Kidney epithelial cell (primary cell): Measurements from ENCODE around the gene CELSR1. TPM values are rescaled to one million over a fixed set of nuclear protein-coding genes. Genes with fewer than 3 reads are reported as not detected.

Source experiments
- DNase-seq: peaks from one replicate; pipeline ENCODE4 v3.0.0-alpha.2; 2010; ENCODE audit warnings: low read depth
- H3K27me3 ChIP-seq: 2 replicates; pipeline ENCODE4 v1.6.0; 2011; ENCODE audit warnings: low read length; ENCODE audit not compliant: control insufficient read depth, insufficient read depth
- H3K36me3 ChIP-seq: 2 replicates; pipeline ENCODE4 v1.5.1; 2011; ENCODE audit warnings: low read length; ENCODE audit not compliant: control insufficient read depth, insufficient read depth
- H3K4me3 ChIP-seq: 2 replicates; pipeline ENCODE4 v1.5.1; 2011; ENCODE audit warnings: low read depth, mild to moderate bottlenecking, control low read depth, low read length
- CTCF ChIP-seq: IDR thresholded peaks from 2 replicates; pipeline ENCODE4 v1.5.1; 2011; ENCODE audit warnings: mild to moderate bottlenecking, moderate library complexity, low read length, control low read depth, inconsistent platforms; ENCODE audit not compliant: insufficient read depth, poor library complexity, severe bottlenecking
- total RNA-seq: library from RNA; depleted of rRNA; stranded (reverse); fragments of >200 nt; gene quantifications from 2 replicates; pipeline ENCODE4 v1.2.3, GENCODE V29; 2015

CELSR1 gene
- total RNA-seq, 1 donor from 2014 or later: 180 TPM

- no peak for DNase-seq
- H3K27me3 ChIP-seq: no peaks in the 10 kb centered on the region
- H3K4me3 ChIP-seq: no peak overlapping the region
- peaks cover 4% of the 10 kb centered on the region for H3K36me3 ChIP-seq
- no peak for TF ChIP-seq CTCF
Observed at GRCh38 chr22:46349238-46349637, 188.2 kb downstream of the CELSR1 start.

- no peaks in the 10 kb centered on the region for H3K27me3 ChIP-seq
- no peak for DNase-seq
- no peak for TF ChIP-seq CTCF
- H3K4me3 ChIP-seq: no peak overlapping the region
- H3K36me3 ChIP-seq: peaks cover 4% of the 10 kb centered on the region
Observed at GRCh38 chr22:46348099-46348695, 189.2 kb downstream of the CELSR1 start.

- H3K36me3 ChIP-seq: peaks cover 4% of the 10 kb centered on the region
- no peak overlapping the region for H3K4me3 ChIP-seq
- no peak for TF ChIP-seq CTCF
- no peak for DNase-seq
- no peaks in the 10 kb centered on the region for H3K27me3 ChIP-seq
Observed at GRCh38 chr22:46347646-46348045, 189.8 kb downstream of the CELSR1 start.

- Histone ChIP-seq H3K4me3 (no peak overlapping the region), H3K36me3 (peaks cover 4% of the 10 kb centered on the region), H3K27me3 (no peaks in the 10 kb centered on the region)
- no peak for TF ChIP-seq CTCF
- DNase-seq: no peak
Observed at GRCh38 chr22:46346680-46347405, 190.6 kb downstream of the CELSR1 start.

GRCh38 chr22:46340676-46341075 is 196.7 kb downstream of the CELSR1 start:
- no peak for DNase-seq
- no peaks in the 10 kb centered on the region for H3K27me3 ChIP-seq
- H3K4me3 ChIP-seq: no peak overlapping the region
- peaks cover 8% of the 10 kb centered on the region for H3K36me3 ChIP-seq
- TF ChIP-seq CTCF: no peak

- Histone ChIP-seq H3K4me3 (no peak overlapping the region), H3K27me3 (no peaks in the 10 kb centered on the region), H3K36me3 (peaks cover 8% of the 10 kb centered on the region)
- DNase-seq: no peak
- TF ChIP-seq CTCF: no peak
Observed at GRCh38 chr22:46339956-46340355, 197.5 kb downstream of the CELSR1 start.
